B cell (primary cell): ENCODE measurements around the gene LBR. TPM values are rescaled to one million over a fixed set of nuclear protein-coding genes. Genes with fewer than 3 reads are reported as not detected.
A peak's percentile ranks its signal among the peaks of the same experiment; 100 is the strongest.

ENCODE experiments used
- ATAC-seq: fragments of 200-7000 bp; cut with Tn5 transposase; one replicate; pipeline ENCODE4 v1.10.0; 2021; ENCODE audit warnings: low read depth, mild to moderate bottlenecking, moderate number of reproducible peaks, moderate library complexity
- CTCF ChIA-PET: fragments of 350-600 bp; sonication (Branson Sonifier 250); formaldehyde crosslinking; loops from one replicate; lab custom pipeline; 2021; ENCODE audit warnings: antibody characterized with exemption, inconsistent platforms; lab: Charles Lee
- POLR2A ChIA-PET: fragments of 350-600 bp; sonication (Branson Sonifier 250); formaldehyde crosslinking; loops from one replicate; lab custom pipeline; 2021; ENCODE audit warnings: antibody characterized with exemption; lab: Charles Lee
- DNase-seq: peaks from one replicate; pipeline ENCODE4 v3.0.0; 2013
- H2AFZ ChIP-seq: 2 replicates; pipeline ENCODE4 v1.6.1; 2012; ENCODE audit warnings: mild to moderate bottlenecking, low read depth, low read length; ENCODE audit not compliant: insufficient read depth, poor library complexity, severe bottlenecking
- H3K27ac ChIP-seq, 2 donors: 1 replicate in 1 of 2; 2 replicates in 1 of 2; pipeline ENCODE4 v1.5.1; 2012 to 2013; ENCODE audit warnings: low read length in 2 of 2, mild to moderate bottlenecking in 2 of 2, moderate library complexity in 1 of 2
- H3K27me3 ChIP-seq, 4 experiments: fragments of 200-600 bp in 1 of 4; sonication (generic) in 1 of 4; replicated peaks in 1 of 4; 1 replicate in 2 of 4; 2 replicates in 2 of 4; pipeline versions ENCODE4 v1.6.1 to v1.7.0; 2013 to 2016; ENCODE audit warnings: low read length in 3 of 4, mild to moderate bottlenecking in 2 of 4, mixed read lengths in 1 of 4, moderate library complexity in 1 of 4; ENCODE audit not compliant: insufficient read depth in 4 of 4, control insufficient read depth in 3 of 4; ENCODE audit errors: control extremely low read depth in 1 of 4
- H3K36me3 ChIP-seq, 2 experiments: replicated peaks in 1 of 2; 1 replicate in 1 of 2; 2 replicates in 1 of 2; pipeline versions ENCODE4 v1.6.1 to v1.7.1; 2013; ENCODE audit warnings: low read length in 1 of 2; ENCODE audit not compliant: insufficient read depth in 2 of 2, control insufficient read depth in 1 of 2; ENCODE audit errors: control extremely low read depth in 1 of 2, extremely low read depth in 1 of 2
- H3K4me1 ChIP-seq, 2 donors: fragments of 200-600 bp in 1 of 2; sonication (generic) in 1 of 2; 1 replicate in 1 of 2; 2 replicates in 1 of 2; pipeline versions ENCODE4 v1.5.1 to v1.6.1; 2013 to 2017; ENCODE audit warnings: low read length in 2 of 2; ENCODE audit not compliant: control insufficient read depth in 2 of 2, insufficient read depth in 2 of 2
- H3K4me2 ChIP-seq: replicated peaks from 2 replicates; pipeline ENCODE3; 2012; ENCODE audit warnings: mild to moderate bottlenecking, low read depth, low read length; ENCODE audit not compliant: poor library complexity, severe bottlenecking
- H3K4me3 ChIP-seq, 5 experiments: fragments of 200-600 bp in 1 of 5; sonication (generic) in 1 of 5; 1 replicate in 3 of 5; 2 replicates in 2 of 5; pipeline versions ENCODE4 v1.5.1 to v1.7.0; 2011 to 2016; ENCODE audit warnings: low read length in 4 of 5, mild to moderate bottlenecking in 4 of 5, low read depth in 2 of 5, control low read depth in 1 of 5, moderate library complexity in 1 of 5; ENCODE audit not compliant: insufficient read depth in 1 of 5; ENCODE audit errors: control extremely low read depth in 1 of 5, extremely low read depth in 1 of 5
- H3K79me2 ChIP-seq: fragments of 200-600 bp; sonication (generic); one replicate; pipeline ENCODE4 v1.6.0; 2016; ENCODE audit warnings: low read length; ENCODE audit not compliant: control insufficient read depth, insufficient read depth
- H3K9ac ChIP-seq: fragments of 200-600 bp; sonication (generic); 2 replicates; pipeline ENCODE4 v1.6.1; 2017; ENCODE audit warnings: mild to moderate bottlenecking, low read length, moderate library complexity
- H3K9me3 ChIP-seq, 3 donors: one replicate each; pipeline versions ENCODE4 v1.6.1 to v1.7.1; 2013; ENCODE audit warnings: low read length in 2 of 3; ENCODE audit not compliant: control insufficient read depth in 2 of 3, insufficient read depth in 1 of 3; ENCODE audit errors: control extremely low read depth in 1 of 3
- H4K20me1 ChIP-seq: 2 replicates; pipeline ENCODE4 v1.6.0; 2012; ENCODE audit warnings: mild to moderate bottlenecking, low read length; ENCODE audit not compliant: insufficient read depth, control insufficient read depth, poor library complexity, severe bottlenecking
- H3K27ac Mint-ChIP-seq: one replicate; pipeline ENCODE4 v1.8.0; 2021; ENCODE audit warnings: mixed read lengths
- H3K27me3 Mint-ChIP-seq: one replicate; pipeline ENCODE4 v1.8.0; 2021; ENCODE audit warnings: mixed read lengths
- H3K4me1 Mint-ChIP-seq: one replicate; pipeline ENCODE4 v1.8.0; 2021; ENCODE audit warnings: mixed read lengths
- H3K4me3 Mint-ChIP-seq: one replicate; pipeline ENCODE4 v1.8.0; 2021; ENCODE audit warnings: mixed read lengths
- H3K9me3 Mint-ChIP-seq: one replicate; pipeline ENCODE4 v1.8.0; 2022; ENCODE audit warnings: mixed read lengths; ENCODE audit not compliant: insufficient read depth
- CTCF ChIP-seq: fragments of 200-600 bp; IDR thresholded peaks from one replicate; pipeline ENCODE4 v1.8.0; 2022; ENCODE audit warnings: antibody characterized with exemption, mild to moderate bottlenecking
- EZH2 ChIP-seq: IDR thresholded peaks from 2 replicates; pipeline ENCODE4 v1.6.1; 2012; ENCODE audit warnings: borderline replicate concordance, low read depth, mild to moderate bottlenecking, moderate library complexity, low read length; ENCODE audit not compliant: insufficient read depth, poor library complexity, severe bottlenecking
- WGBS: methylation state at CpG from one replicate; pipeline ENCODE4 v1.1.5; 2013; ENCODE audit warnings: missing lambda C conversion rate; ENCODE audit not compliant: insufficient coverage; 5-methylcytosine and 5-hydroxymethylcytosine counted together
- intact Hi-C: fragments of 100-400 bp; cut with micrococcal nuclease; formaldehyde crosslinking; loops from one replicate; pipeline ENCODE4 v1.10.0; 2022
- polyA plus RNA-seq: library from polyadenylated mRNA; depleted of rRNA; stranded (reverse); fragments of >200 nt; gene quantifications from 2 replicates; pipeline ENCODE4 v1.2.3, GENCODE V29; 2012
- total RNA-seq, 2 donors: library from RNA; stranded (reverse); fragments of 120-200 nt in 1 of 2; gene quantifications; 1 replicate in 1 of 2; 2 replicates in 1 of 2; pipeline versions ENCODE4 v1.2.3 to v1.2.4, GENCODE V29; 2013 to 2022

LBR gene
- total and polyA plus RNA-seq, 2 donors (not counting 1 experiment from before 2014, with no cell fraction given), result 19.3 to 167 TPM

GRCh38 chr1:225470211-225471108 lies 42.6 kb upstream of the LBR start:
- Histone ChIP-seq H4K20me1 (no peaks in the 10 kb centered on the region), H3K4me3 (no peak overlapping the region), H3K27me3 (no peaks in the 10 kb centered on the region), H3K9me3 (no peaks in the 10 kb centered on the region), H3K4me1 (peaks cover 18 to 41% of the 10 kb centered on the region in 2 donors), H2AFZ (no peak overlapping the region), H3K36me3 (no peaks in the 10 kb centered on the region), H3K27ac (no peak overlapping the region), H3K79me2 (no peaks in the 10 kb centered on the region), H3K4me2 (no peak overlapping the region), H3K9ac (no peak overlapping the region)
- TF ChIP-seq CTCF (no peak), EZH2 (no peak)
- Mint-ChIP-seq H3K27me3 (no peaks in the 10 kb centered on the region), H3K9me3 (no peaks in the 10 kb centered on the region), H3K4me3 (no peak overlapping the region), H3K27ac (peak overlapping the region; percentile 26), H3K4me1 (peaks cover 32% of the 10 kb centered on the region)
- POLR2A ChIA-PET, result interaction anchor here (0.7 to 0.8 kb wide), 2 partner anchors 10 to 307 kb away, joined by 3 read pairs; partner anchors contain the start of gene SRP9
- intact Hi-C loops, result no loop called here
- DNase-seq (no peak), ATAC-seq (no peak)
- CTCF ChIA-PET, result interaction anchor here (0.8 to 4.0 kb wide), 4 partner anchors 10 to 507 kb away, joined by 3 to 20 read pairs (median 6); no protein-coding TSS in a partner anchor
- WGBS, result 94% methylated on average over 24 of the region's 25 CpGs

- peak overlapping the region in 1 of 2 donors; percentile 82 for H3K27ac ChIP-seq
- H3K4me2 ChIP-seq, result no peak overlapping the region
- H3K4me1 ChIP-seq, result peaks cover 15 to 30% of the 10 kb centered on the region in 2 donors
These were observed 41.2 kb upstream of the LBR start for GRCh38 chr1:225469051-225469450.

More at GRCh38 chr1:225469051-225469450, 41.2 kb upstream of the LBR start:
- ChIA-PET CTCF (interaction anchor here (1.2 to 4.0 kb wide), 6 partner anchors 41 to 596 kb away, joined by 3 to 20 read pairs (median 6); partner anchors contain the start of genes LBR and TMEM63A), POLR2A (interaction anchor here (3.0 kb wide), 1 partner anchor 42 kb away, joined by 37 read pairs; the partner anchor contains the start of gene LBR)
- TF ChIP-seq EZH2 (no peak), CTCF (no peak)
- H3K27me3 ChIP-seq, result no peaks in the 10 kb centered on the region
- no peaks in the 10 kb centered on the region for H4K20me1 ChIP-seq
- no peak overlapping the region for H3K9ac ChIP-seq
- peak overlapping the region; percentile 64 for H3K27ac Mint-ChIP-seq
- no peaks in the 10 kb centered on the region for H3K27me3 Mint-ChIP-seq
- DNase-seq, result no peak
- H3K79me2 ChIP-seq, result no peaks in the 10 kb centered on the region
- intact Hi-C loops, result loop anchor here (5.0 kb wide), 2 partner anchors 653 to 938 kb away; partner anchors contain the start of gene PARP1
- H3K4me3 ChIP-seq, result no peak overlapping the region
- no peak overlapping the region for H2AFZ ChIP-seq
- 84% methylated on average over 2 of the region's 5 CpGs for WGBS
- H3K9me3 Mint-ChIP-seq, result no peaks in the 10 kb centered on the region
- H3K4me1 Mint-ChIP-seq, result peaks cover 32% of the 10 kb centered on the region
- peak overlapping the region; percentile 91 for H3K4me3 Mint-ChIP-seq
- H3K36me3 ChIP-seq, result no peaks in the 10 kb centered on the region
- H3K9me3 ChIP-seq, result no peaks in the 10 kb centered on the region
- no peak for ATAC-seq
